K562 (cell line): Measurements from ENCODE around the gene SPARC. TPM values are rescaled to one million over a fixed set of nuclear protein-coding genes. Genes with fewer than 3 reads are reported as not detected.

Experiments
- ATAC-seq: fragments of 200-7000 bp; cut with Tn5 transposase; 3 replicates; pipeline ENCODE4 v1.9.1; 2020; ENCODE audit warnings: moderate library complexity
- BruUV-seq: library from RNA; stranded (reverse); fragments of 400-500 nt; replicated peaks from 2 replicates; lab custom pipeline; 2021; lab: Mats Ljungman, UMichigan
- CTCF ChIA-PET: fragments of 300-600 bp; formaldehyde crosslinking; extraction: SDS; loops from one replicate; lab custom pipeline; 2021; ENCODE audit warnings: low intra/inter-chr PET ratio; lab: Yijun Ruan, JAX
- POLR2A ChIA-PET: fragments of 300-600, 350-650 bp; sonication (Branson Sonifier 250); formaldehyde crosslinking; extraction: SDS; loops from one replicate; lab custom pipeline; 2021; ENCODE audit warnings: antibody characterized with exemption, inconsistent platforms; lab: Yijun Ruan, JAX
- DNase-seq, 4 experiments: peaks; one replicate each; pipeline versions ENCODE4 v3.0.0 to v3.0.0-alpha.2; 2011 to 2018; ENCODE audit warnings: low spot score in 3 of 4, mixed read lengths in 3 of 4; ENCODE audit errors: extremely low read depth in 1 of 4
- FAIRE-seq: peaks from 2 replicates; lab custom pipeline; 2011; peaks lifted over from hg19 to GRCh38; lab: Jason Lieb, UNC
- H2AFZ ChIP-seq: 2 replicates; pipeline ENCODE4 v1.6.0; 2011; ENCODE audit warnings: low read depth, low read length, control low read depth, inconsistent platforms
- H3K27ac ChIP-seq: fragments of 200-600 bp; 3 replicates; pipeline ENCODE4 v1.8.0; 2011; ENCODE audit warnings: low read depth, mild to moderate bottlenecking, control low read depth, inconsistent platforms, low read length, moderate library complexity, mixed read lengths; ENCODE audit errors: extremely low read depth
- H3K27me3 ChIP-seq, 2 experiments: fragments of 300-600 bp in 1 of 2; 2 replicates in 1 of 2; 3 replicates in 1 of 2; pipeline versions ENCODE4 v1.6.0 to v1.8.0; 2011; ENCODE audit warnings: inconsistent platforms in 2 of 2, low read length in 2 of 2, mild to moderate bottlenecking in 1 of 2, mixed read lengths in 1 of 2, moderate library complexity in 1 of 2; ENCODE audit not compliant: control insufficient read depth in 2 of 2, insufficient read depth in 2 of 2
- H3K36me3 ChIP-seq: fragments of 300-600 bp; 3 replicates; pipeline ENCODE4 v1.8.0; 2011; ENCODE audit warnings: mild to moderate bottlenecking, low read length, inconsistent platforms; ENCODE audit not compliant: control insufficient read depth, insufficient read depth
- H3K4me1 ChIP-seq, 2 experiments: fragments of 200-600 bp in 1 of 2; replicated peaks in 1 of 2; 2 replicates in 1 of 2; 3 replicates in 1 of 2; pipeline versions ENCODE4 v1.5.1 to v1.8.0; 2011; ENCODE audit warnings: inconsistent platforms in 2 of 2, low read length in 2 of 2, mild to moderate bottlenecking in 1 of 2, mixed read lengths in 1 of 2, moderate library complexity in 1 of 2; ENCODE audit not compliant: control insufficient read depth in 2 of 2, insufficient read depth in 2 of 2
- H3K4me2 ChIP-seq: 2 replicates; pipeline ENCODE4 v1.6.1; 2011; ENCODE audit warnings: low read length, control low read depth, inconsistent platforms, mixed read lengths; ENCODE audit not compliant: insufficient read depth
- H3K4me3 ChIP-seq: fragments of 200-600 bp; sonication (generic), shearing (Covaris generic); 2 replicates; pipeline ENCODE4 v1.5.1; 2016; ENCODE audit warnings: control low read depth, inconsistent platforms
- H3K79me2 ChIP-seq: fragments of 200-600 bp; 3 replicates; pipeline ENCODE4 v1.8.0; 2011; ENCODE audit warnings: low read length, inconsistent platforms; ENCODE audit not compliant: control insufficient read depth, insufficient read depth
- H3K9ac ChIP-seq, 2 experiments: 2 replicates each; pipeline versions ENCODE4 v1.6.0 to v1.6.1; 2011; ENCODE audit warnings: low read depth in 2 of 2, low read length in 2 of 2, control low read depth in 1 of 2, inconsistent platforms in 1 of 2, mild to moderate bottlenecking in 1 of 2, mixed read lengths in 1 of 2; ENCODE audit not compliant: insufficient read depth in 1 of 2
- H3K9me1 ChIP-seq: one replicate; pipeline ENCODE4 v1.6.0; 2011; ENCODE audit warnings: inconsistent platforms, mild to moderate bottlenecking, low read length, moderate library complexity; ENCODE audit not compliant: control insufficient read depth, insufficient read depth
- H3K9me3 ChIP-seq: replicated peaks from 2 replicates; pipeline ENCODE4 v1.5.1; 2011; ENCODE audit warnings: low read depth, low read length, inconsistent platforms; ENCODE audit not compliant: control insufficient read depth, insufficient read depth
- H4K20me1 ChIP-seq: replicated peaks from 2 replicates; pipeline ENCODE4 v1.6.1; 2011; ENCODE audit warnings: low read length, inconsistent platforms, mixed read lengths; ENCODE audit not compliant: control insufficient read depth, insufficient read depth
- COPS2 ChIP-seq: fragments of 450-650 bp; conservative IDR thresholded peaks from 2 replicates; pipeline ENCODE4 v1.6.1; 2016; ENCODE audit warnings: mild to moderate bottlenecking, moderate library complexity
- E2F1 ChIP-seq: sonication (generic); formaldehyde crosslinking; IDR thresholded peaks from 2 replicates; pipeline ENCODE4 v1.8.1; 2023; ENCODE audit warnings: mild to moderate bottlenecking, missing genetic modification reagents, moderate library complexity
- E2F4 ChIP-seq: sonication (generic); formaldehyde crosslinking; IDR thresholded peaks from 2 replicates; pipeline ENCODE4 v1.8.0; 2022; ENCODE audit warnings: mild to moderate bottlenecking, low read depth, missing genetic modification reagents
- GABPB1 ChIP-seq: sonication (generic); formaldehyde crosslinking; IDR thresholded peaks from 2 replicates; pipeline ENCODE4 v1.8.0; 2022; ENCODE audit warnings: mild to moderate bottlenecking, missing genetic modification reagents
- GTF2E2 ChIP-seq: fragments of 200-800 bp; sonication (Bioruptor generic); IDR thresholded peaks from 2 replicates; pipeline ENCODE4 v1.6.1; 2016; ENCODE audit warnings: missing genetic modification characterization, missing compliant biosample characterization
- NCOA4 ChIP-seq: fragments of 450-650 bp; IDR thresholded peaks from 2 replicates; pipeline ENCODE4 v1.6.1; 2018; ENCODE audit warnings: mild to moderate bottlenecking; ENCODE audit not compliant: partially characterized antibody
- PREB ChIP-seq: sonication (generic); formaldehyde crosslinking; IDR thresholded peaks from 2 replicates; pipeline ENCODE4 v1.8.1; 2023; ENCODE audit warnings: mild to moderate bottlenecking, missing genetic modification reagents
- SNAPC5 ChIP-seq: fragments of 250-450 bp; sonication (Bioruptor Pico); IDR thresholded peaks from 2 replicates; pipeline ENCODE4 v1.8.0; 2021; ENCODE audit warnings: moderate library complexity, mild to moderate bottlenecking, inconsistent platforms
- THRB ChIP-seq: fragments of 450-650 bp; formaldehyde crosslinking; conservative IDR thresholded peaks from 2 replicates; pipeline ENCODE4 v1.4.0; 2022; ENCODE audit warnings: mild to moderate bottlenecking, missing genetic modification characterization
- ZFP36 ChIP-seq: fragments of 150-350 bp; IDR thresholded peaks from 2 replicates; pipeline ENCODE4 v1.6.1; 2018; ENCODE audit warnings: low read length, low read depth; ENCODE audit not compliant: partially characterized antibody
- WGBS: fragments of 100-300 bp; shearing (Covaris generic); methylation state at CpG from one replicate; pipeline ENCODE4 v1.1.6; 2016; ENCODE audit warnings: low coverage, mixed read lengths; ENCODE audit not compliant: insufficient coverage; ENCODE audit errors: missing lambda C conversion rate; 5-methylcytosine and 5-hydroxymethylcytosine counted together
- in situ Hi-C: fragments of 300-500 bp; cut with MboI; formaldehyde crosslinking; loops from 4 replicates; pipeline ENCODE4 v1.15.0; 2018; ENCODE audit warnings: inconsistent platforms, mixed read lengths
- intact Hi-C: fragments of 100-400 bp; cut with micrococcal nuclease; formaldehyde crosslinking; loops from 2 replicates; pipeline ENCODE4 v1.14.2; 2022
- polyA plus RNA-seq, 8 experiments: library from polyadenylated mRNA; depleted of rRNA in 4 of 8; stranded (reverse) in 5 of 8; unstranded in 3 of 8; fragments of >200 nt; fragmentation: Nextera tagmentation in 2 of 8; fragmentation: Illumina TruSeq in 1 of 8; extraction: Ambion mirVana in 2 of 8; extraction: Trizol in 1 of 8; gene quantifications; 2 replicates each; pipeline versions ENCODE4 v1.2.1 to v1.2.3, GENCODE V29; 2011 to 2014; ENCODE audit warnings: inconsistent platforms in 1 of 8, missing spikeins in 1 of 8
- total RNA-seq, 7 experiments: library from RNA; depleted of rRNA in 6 of 7; stranded (reverse); fragments of >200 nt in 6 of 7; fragmentation: Illumina TruSeq in 2 of 7; extraction: Trizol in 2 of 7; gene quantifications; 2 replicates each; pipeline versions ENCODE4 v1.2.1 to v1.2.3, GENCODE V29; 2011 to 2021; ENCODE audit warnings: low replicate concordance in 1 of 7

Gene SPARC
- total and polyA plus RNA-seq, 9 of the 15 experiments (the other 6 are each of a cell fraction or from before 2014, with no cell fraction given): 6.1 to 35.6 (median 12.2) TPM

GRCh38 chr5:151706906-151707305 lies 20.2 kb upstream of the SPARC start (continued):
- no peak for TF ChIP-seq E2F4
- no peak for TF ChIP-seq SNAPC5

- no peaks in the 10 kb centered on the region for H3K79me2 ChIP-seq
- no peaks in the 10 kb centered on the region for H3K9me1 ChIP-seq
- H4K20me1 ChIP-seq: no peaks in the 10 kb centered on the region
- no peaks in the 10 kb centered on the region for H3K27me3 ChIP-seq
- ATAC-seq (no peak), DNase-seq (no peak), FAIRE-seq (no peak)
- ChIA-PET POLR2A (interaction anchor here (1.2 kb wide), 1 partner anchor 17 kb away, joined by 4 read pairs; the partner anchor contains the start of gene SPARC), CTCF (no interaction called here)
- H3K4me3 ChIP-seq: no peak overlapping the region
- no peaks in the 10 kb centered on the region for H3K9me3 ChIP-seq
- BruUV-seq: no TSS peak
- intact Hi-C loops: no loop called here
- 0% methylated on average over 1 of the region's 1 CpG for whole genome bisulfite sequencing
- H3K4me1 ChIP-seq: peaks cover 0 to 3% of the 10 kb centered on the region in 2 experiments; a peak in 2 of 5 replicates
- H2AFZ ChIP-seq: no peak overlapping the region; the same call in 1 of the 2 replicates
- TF ChIP-seq E2F4 (no peak), COPS2 (no peak), PREB (CRISPR knock-in tag) (no peak), NCOA4 (no peak), THRB (CRISPR knock-in tag) (no peak), GABPB1 (no peak), E2F1 (CRISPR knock-in tag) (no peak), GTF2E2 (tag) (no peak), ZFP36 (no peak)
- no peak overlapping the region for H3K27ac ChIP-seq
- H3K9ac ChIP-seq: no peak overlapping the region
- in situ Hi-C loops: no loop called here
- no peaks in the 10 kb centered on the region for H3K36me3 ChIP-seq
- H3K4me2 ChIP-seq: no peak overlapping the region
These were observed 17.1 kb upstream of the SPARC start for GRCh38 chr5:151703780-151704179.
